ENCODE measurements around the gene RBMS2.

DNA sequence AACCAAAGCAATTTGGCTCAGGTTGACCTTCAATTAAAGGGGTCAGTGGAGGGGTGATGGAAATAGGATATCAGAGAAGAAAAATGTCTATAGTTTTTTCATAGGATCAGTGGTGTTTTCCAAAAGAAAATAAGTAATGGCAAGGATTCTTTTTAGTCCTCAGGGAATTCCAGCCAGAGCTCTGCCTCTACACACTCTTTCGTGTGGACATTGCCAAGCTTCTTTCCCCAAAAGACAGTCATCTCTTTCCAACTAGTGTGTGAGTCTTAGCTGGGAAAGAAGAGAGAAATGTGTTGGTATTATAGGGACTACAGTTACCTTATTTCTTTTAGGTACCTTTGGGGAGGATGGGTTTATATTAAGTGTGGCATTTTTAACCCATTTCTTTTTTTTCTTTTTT is 46.5 kb downstream of the RBMS2 start:
- TF ChIP-seq, protein P1, sequence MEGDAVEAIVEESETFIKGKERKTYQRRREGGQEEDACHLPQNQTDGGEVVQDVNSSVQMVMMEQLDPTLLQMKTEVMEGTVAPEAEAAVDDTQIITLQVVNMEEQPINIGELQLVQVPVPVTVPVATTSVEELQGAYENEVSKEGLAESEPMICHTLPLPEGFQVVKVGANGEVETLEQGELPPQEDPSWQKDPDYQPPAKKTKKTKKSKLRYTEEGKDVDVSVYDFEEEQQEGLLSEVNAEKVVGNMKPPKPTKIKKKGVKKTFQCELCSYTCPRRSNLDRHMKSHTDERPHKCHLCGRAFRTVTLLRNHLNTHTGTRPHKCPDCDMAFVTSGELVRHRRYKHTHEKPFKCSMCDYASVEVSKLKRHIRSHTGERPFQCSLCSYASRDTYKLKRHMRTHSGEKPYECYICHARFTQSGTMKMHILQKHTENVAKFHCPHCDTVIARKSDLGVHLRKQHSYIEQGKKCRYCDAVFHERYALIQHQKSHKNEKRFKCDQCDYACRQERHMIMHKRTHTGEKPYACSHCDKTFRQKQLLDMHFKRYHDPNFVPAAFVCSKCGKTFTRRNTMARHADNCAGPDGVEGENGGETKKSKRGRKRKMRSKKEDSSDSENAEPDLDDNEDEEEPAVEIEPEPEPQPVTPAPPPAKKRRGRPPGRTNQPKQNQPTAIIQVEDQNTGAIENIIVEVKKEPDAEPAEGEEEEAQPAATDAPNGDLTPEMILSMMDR (IDR thresholded peaks at IDR 0.05), result no peak
- no peak for TF ChIP-seq POLR2AphosphoS5 (IDR thresholded peaks at IDR 0.05; ENCODE audit: insufficient read depth in 1 of 2, low read depth in 1 of 2)

Measured in vagina (tissue), 2 donors.